SU-DHL-6 (cell line): ENCODE results near the gene INF2.

ENCODE experiments used
- H2AFZ ChIP-seq: fragments of 200-600 bp; sonication (generic); 2 replicates; pipeline ENCODE4 v1.6.1; 2014; ENCODE audit warnings: low read depth, mild to moderate bottlenecking, moderate library complexity, mixed read lengths, antibody characterized with exemption, low read length; ENCODE audit not compliant: severe bottlenecking
- H3F3A ChIP-seq: fragments of 200-600 bp; shearing (Covaris generic); 2 replicates; pipeline ENCODE4 v1.6.0; 2016; ENCODE audit warnings: antibody characterized with exemption, mild to moderate bottlenecking; ENCODE audit not compliant: insufficient read depth
- H3K27ac ChIP-seq: fragments of 200-600 bp; sonication (generic); 2 replicates; pipeline ENCODE4 v1.5.1; 2016; ENCODE audit warnings: low read depth, mild to moderate bottlenecking, low read length, moderate library complexity, mixed read lengths
- H3K27me3 ChIP-seq: fragments of 200-600 bp; sonication (generic), shearing (Covaris generic); 2 replicates; pipeline ENCODE4 v1.6.0; 2014; ENCODE audit warnings: mild to moderate bottlenecking, low read length
- H3K36me3 ChIP-seq: fragments of 200-600 bp; sonication (generic); 2 replicates; pipeline ENCODE4 v1.6.1; 2014; ENCODE audit warnings: mild to moderate bottlenecking, low read length, mixed read lengths
- H3K4me2 ChIP-seq: fragments of 300-600, 200-600 bp; shearing (Covaris generic), sonication (generic); 2 replicates; pipeline ENCODE4 v1.6.0; 2014; ENCODE audit warnings: low read length, low read depth, mild to moderate bottlenecking; ENCODE audit not compliant: poor library complexity, severe bottlenecking
- H3K4me3 ChIP-seq: fragments of 200-600 bp; sonication (generic); 2 replicates; pipeline ENCODE4 v1.5.1; 2014; ENCODE audit warnings: antibody characterized with exemption, low read length, mild to moderate bottlenecking, mixed read lengths; ENCODE audit not compliant: insufficient read depth, poor library complexity, severe bottlenecking
- H3K79me2 ChIP-seq: fragments of 200-600 bp; sonication (generic); 2 replicates; pipeline ENCODE4 v1.6.1; 2014; ENCODE audit warnings: mild to moderate bottlenecking, low read length, moderate library complexity; ENCODE audit not compliant: insufficient read depth
- H3K9ac ChIP-seq: fragments of 200-600 bp; sonication (generic); 2 replicates; pipeline ENCODE4 v1.7.0; 2014; ENCODE audit warnings: mild to moderate bottlenecking, low read length
- H3K9me2 ChIP-seq: fragments of 200-600 bp; sonication (generic); replicated peaks from 2 replicates; pipeline ENCODE4 v1.6.1; 2014; ENCODE audit warnings: low read length; ENCODE audit not compliant: insufficient read depth
- H3K9me3 ChIP-seq: fragments of 200-600 bp; sonication (generic); 2 replicates; pipeline ENCODE4 v1.6.1; 2014; ENCODE audit warnings: low read length, mixed read lengths; ENCODE audit not compliant: insufficient read depth
- H4K20me1 ChIP-seq: fragments of 200-600 bp; sonication (generic); 2 replicates; pipeline ENCODE4 v1.6.1; 2014; ENCODE audit warnings: low read depth, mild to moderate bottlenecking, antibody characterized with exemption, low read length, moderate library complexity, mixed read lengths
- CTCF ChIP-seq: fragments of 200-600 bp; sonication (generic); IDR thresholded peaks from one replicate; pipeline ENCODE4 v1.5.1; 2017; ENCODE audit warnings: antibody characterized with exemption, mild to moderate bottlenecking, low read length, moderate library complexity; ENCODE audit not compliant: insufficient read depth, poor library complexity, severe bottlenecking
- EZH2phosphoT487 ChIP-seq: fragments of 200-600 bp; sonication (generic), shearing (Covaris generic); conservative IDR thresholded peaks from 2 replicates; pipeline ENCODE4 v1.6.1; 2018; ENCODE audit warnings: mild to moderate bottlenecking, antibody characterized with exemption, low read length, moderate library complexity, mixed read lengths

The INF2 gene

DNA sequence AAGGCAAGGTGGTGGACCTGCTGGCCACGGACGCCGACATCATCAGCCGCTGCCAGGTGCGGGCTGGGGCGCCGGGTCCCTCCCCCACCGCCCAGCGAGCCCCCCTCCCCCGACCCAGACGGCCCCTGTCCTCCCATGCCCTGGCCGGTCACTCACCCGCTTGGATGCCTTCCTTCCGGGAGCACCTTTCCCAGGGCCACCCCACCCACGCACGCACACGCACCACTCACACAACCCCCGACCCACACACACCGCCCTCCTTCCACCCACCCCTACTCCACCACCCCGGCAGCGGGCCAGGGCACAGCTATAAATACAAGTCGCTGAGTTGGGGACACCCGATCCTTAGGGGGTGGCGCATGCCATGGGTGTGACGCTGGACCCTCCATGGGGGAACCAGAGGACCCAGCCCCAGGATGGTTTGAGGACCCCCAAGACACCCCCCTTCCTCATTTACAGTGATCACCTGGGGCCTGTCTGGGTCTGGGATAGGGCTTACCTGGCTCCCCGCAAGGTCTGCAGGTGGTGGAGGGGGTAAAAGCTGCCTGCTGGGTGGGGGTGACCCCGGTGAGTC is 35.1 kb downstream of the INF2 start:
- H2AFZ ChIP-seq: no peak overlapping the region
- no peak for TF ChIP-seq CTCF
- TF ChIP-seq EZH2phosphoT487: no peak
- H3K36me3 ChIP-seq: no peaks in the 10 kb centered on the region
- H3K9me2 ChIP-seq: no peaks in the 10 kb centered on the region
- H4K20me1 ChIP-seq: no peaks in the 10 kb centered on the region
- peak overlapping the region; percentile 56 for H3K4me3 ChIP-seq
- no peak overlapping the region for H3K27ac ChIP-seq
- H3F3A ChIP-seq: no peaks in the 10 kb centered on the region
- H3K27me3 ChIP-seq: no peaks in the 10 kb centered on the region
- H3K4me2 ChIP-seq: peak overlapping the region; percentile 67
- no peaks in the 10 kb centered on the region for H3K9me3 ChIP-seq
- H3K9ac ChIP-seq: peak overlapping the region; percentile 45; the same call in 1 of the 2 replicates
- no peaks in the 10 kb centered on the region for H3K79me2 ChIP-seq

DNA sequence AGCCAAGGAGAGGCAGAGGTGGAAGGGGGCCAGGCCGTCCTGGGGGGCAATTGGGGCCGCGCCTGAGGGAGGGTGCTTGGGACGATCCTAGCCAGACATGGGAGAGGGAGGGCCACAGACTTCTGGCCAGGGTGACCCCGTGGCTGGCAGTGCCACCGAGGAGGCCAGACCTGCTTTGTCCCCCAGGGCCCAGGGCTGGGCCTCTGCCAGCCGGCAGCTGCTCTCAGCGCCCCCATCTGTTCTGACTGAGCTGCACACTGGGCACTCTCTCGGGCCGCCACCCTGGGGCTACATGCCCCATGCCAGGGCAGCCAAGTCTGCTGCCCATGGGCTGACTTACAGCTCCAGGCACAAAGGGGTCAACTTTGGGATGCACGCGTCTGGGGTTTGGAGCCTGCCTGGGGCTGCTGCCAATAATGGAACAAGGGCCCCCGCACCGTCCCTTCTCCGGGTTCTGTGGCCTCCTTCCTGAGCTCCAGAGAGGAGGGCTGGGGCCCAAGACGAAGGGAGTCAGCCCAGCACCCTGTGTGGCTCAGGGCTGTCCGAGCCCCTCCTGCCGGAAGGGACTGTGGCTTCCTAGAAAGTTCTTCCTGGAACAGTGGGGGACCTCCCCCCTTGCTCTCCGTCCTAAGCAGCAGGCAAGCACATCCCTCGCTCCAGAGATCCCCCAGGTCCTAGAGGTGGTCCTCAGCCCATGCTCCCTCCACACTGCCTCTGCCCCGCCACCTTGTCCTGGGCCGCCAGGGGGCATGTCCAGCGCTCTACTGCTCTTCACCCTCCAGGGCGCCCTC is 35.8 kb downstream of the INF2 start:
- no peaks in the 10 kb centered on the region for H3K9me2 ChIP-seq
- no peak overlapping the region for H2AFZ ChIP-seq
- no peaks in the 10 kb centered on the region for H3K27me3 ChIP-seq
- H3K9ac ChIP-seq: no peak overlapping the region
- H3K4me2 ChIP-seq: no peak overlapping the region
- H3K9me3 ChIP-seq: no peaks in the 10 kb centered on the region
- no peaks in the 10 kb centered on the region for H3K79me2 ChIP-seq
- TF ChIP-seq CTCF (no peak), EZH2phosphoT487 (no peak)
- no peaks in the 10 kb centered on the region for H4K20me1 ChIP-seq
- no peaks in the 10 kb centered on the region for H3K36me3 ChIP-seq
- H3K27ac ChIP-seq: no peak overlapping the region
- H3K4me3 ChIP-seq: no peak overlapping the region
- H3F3A ChIP-seq: no peaks in the 10 kb centered on the region

GRCh38 chr14:104725772-104726548 is 36.5 kb downstream of the INF2 start:
- TF ChIP-seq EZH2phosphoT487 (no peak), CTCF (no peak)
- Histone ChIP-seq H3K4me3 (no peak overlapping the region), H3K27me3 (no peaks in the 10 kb centered on the region), H2AFZ (no peak overlapping the region), H3K27ac (no peak overlapping the region), H3F3A (no peaks in the 10 kb centered on the region), H3K4me2 (no peak overlapping the region), H3K9me3 (no peaks in the 10 kb centered on the region), H3K9me2 (no peaks in the 10 kb centered on the region), H4K20me1 (no peaks in the 10 kb centered on the region), H3K79me2 (no peaks in the 10 kb centered on the region), H3K9ac (no peak overlapping the region), H3K36me3 (no peaks in the 10 kb centered on the region)
